Peyer's patch (tissue), 4 donors: Measurements from ENCODE around the gene LPGAT1. TPM values are rescaled to one million over a fixed set of nuclear protein-coding genes. Genes with fewer than 3 reads are reported as not detected.

Experiments
- DNase-seq, 3 donors: peaks; one replicate each; pipeline ENCODE4 v3.0.0-alpha.2; 2017 to 2019
- H3K27ac ChIP-seq, 4 donors: fragments of 200-600 bp; sonication (generic); one replicate each; pipeline ENCODE4 v1.5.1; 2016 to 2019
- H3K27me3 ChIP-seq, 2 donors: fragments of 200-600 bp; sonication (generic); one replicate each; pipeline ENCODE4 v1.5.1; 2019
- H3K36me3 ChIP-seq, 3 donors: fragments of 200-600 bp; sonication (generic); one replicate each; pipeline ENCODE4 v1.5.1; 2016 to 2019
- H3K4me1 ChIP-seq, 4 donors: fragments of 200-600 bp; sonication (generic); one replicate each; pipeline ENCODE4 v1.5.1; 2016 to 2019
- H3K4me3 ChIP-seq, 4 donors: fragments of 200-600 bp; sonication (generic); 1 replicate in 3 of 4; 2 replicates in 1 of 4; pipeline ENCODE4 v1.5.1; 2016 to 2019; ENCODE audit warnings: mild to moderate bottlenecking in 1 of 4
- H3K9me3 ChIP-seq, 4 donors: fragments of 200-600 bp; sonication (generic); one replicate each; pipeline ENCODE4 v1.5.1; 2016 to 2019; ENCODE audit warnings: mild to moderate bottlenecking in 1 of 4
- CTCF ChIP-seq, 6 experiments: fragments of 450-650 bp in 4 of 6; fragments of 200-600 bp in 2 of 6; sonication (generic) in 1 of 6; IDR thresholded peaks; one replicate each; pipeline ENCODE4 v1.5.1; 2017 to 2019; ENCODE audit warnings: antibody characterized with exemption in 6 of 6, mild to moderate bottlenecking in 3 of 6, moderate library complexity in 1 of 6
- POLR2A ChIP-seq, 2 donors: fragments of 450-650 bp; IDR thresholded peaks; one replicate each; pipeline ENCODE4 v1.5.1; 2017; ENCODE audit warnings: antibody characterized with exemption in 2 of 2, mild to moderate bottlenecking in 2 of 2, moderate library complexity in 2 of 2
- total RNA-seq, 4 donors: library from RNA; depleted of rRNA; stranded (reverse); fragments of >200 nt; gene quantifications; one replicate each; pipeline ENCODE4 v1.1.0, GENCODE V29; 2016

LPGAT1 gene
- total RNA-seq, 4 donors from 2014 or later = 18.2 to 171 (median 138) TPM

DNA sequence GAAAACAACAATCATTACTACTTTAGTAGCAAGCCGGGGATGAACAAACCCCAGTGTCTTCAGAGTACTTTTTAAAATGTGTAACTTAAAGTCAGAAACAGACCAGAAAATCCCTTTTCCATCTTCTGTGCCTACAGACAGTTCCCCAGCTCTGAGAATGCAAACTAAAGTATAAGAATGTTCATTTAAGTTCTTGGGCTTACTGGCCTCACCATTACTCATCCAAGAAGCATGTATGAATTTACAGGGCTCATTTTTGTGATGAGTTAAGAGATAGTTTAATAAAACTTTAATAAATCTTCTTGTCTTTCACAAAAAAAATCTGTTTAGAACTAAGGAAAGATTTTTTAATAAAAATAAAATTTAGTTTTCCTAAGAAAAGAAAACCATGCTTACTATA is 4.6 kb downstream of the LPGAT1 start:
- TF ChIP-seq POLR2A (IDR thresholded peaks at IDR 0.05) (no peak), CTCF (IDR thresholded peaks at IDR 0.05) (no peak)
- Histone ChIP-seq H3K27ac (no peak overlapping the region), H3K9me3 (no peaks in the 10 kb centered on the region), H3K4me1 (peaks cover 0 to 17% (median 0%) of the 10 kb centered on the region in 4 donors), H3K27me3 (no peaks in the 10 kb centered on the region), H3K4me3 (no peak overlapping the region), H3K36me3 (peaks cover 0 to 6% (median 0%) of the 10 kb centered on the region in 3 donors)
- DNase-seq = no peak

- TF ChIP-seq POLR2A (IDR thresholded peaks at IDR 0.05) = no peak
- no peak for TF ChIP-seq CTCF (IDR thresholded peaks at IDR 0.05)
- no peak for DNase-seq
- Histone ChIP-seq H3K27ac (no peak overlapping the region), H3K4me3 (no peak overlapping the region), H3K36me3 (peaks cover 0 to 25% (median 0%) of the 10 kb centered on the region in 3 donors), H3K9me3 (no peaks in the 10 kb centered on the region), H3K4me1 (peaks cover 0 to 4% (median 0%) of the 10 kb centered on the region in 4 donors), H3K27me3 (no peaks in the 10 kb centered on the region)
Measured at GRCh38 chr1:211822677-211823407, 7.7 kb downstream of the LPGAT1 start.

- no peaks in the 10 kb centered on the region for H3K4me1 ChIP-seq
- TF ChIP-seq POLR2A (IDR thresholded peaks at IDR 0.05) (no peak), CTCF (IDR thresholded peaks at IDR 0.05) (no peak)
- no peak overlapping the region for H3K4me3 ChIP-seq
- peaks cover 0 to 28% (median 0%) of the 10 kb centered on the region in 3 donors for H3K36me3 ChIP-seq
- DNase-seq = no peak
- no peaks in the 10 kb centered on the region for H3K9me3 ChIP-seq
- no peak overlapping the region for H3K27ac ChIP-seq
- no peaks in the 10 kb centered on the region for H3K27me3 ChIP-seq
Measured at GRCh38 chr1:211816586-211816985, 14.0 kb downstream of the LPGAT1 start.

GRCh38 chr1:211814313-211814712 is 16.2 kb downstream of the LPGAT1 start:
- no peaks in the 10 kb centered on the region for H3K9me3 ChIP-seq
- no peak overlapping the region for H3K4me3 ChIP-seq
- H3K27ac ChIP-seq = no peak overlapping the region
- DNase-seq = no peak
- no peaks in the 10 kb centered on the region for H3K27me3 ChIP-seq
- H3K4me1 ChIP-seq = no peaks in the 10 kb centered on the region
- H3K36me3 ChIP-seq = peaks cover 0 to 34% (median 0%) of the 10 kb centered on the region in 3 donors
- TF ChIP-seq CTCF (IDR thresholded peaks at IDR 0.05) = no peak
- TF ChIP-seq POLR2A (IDR thresholded peaks at IDR 0.05) = no peak

DNA sequence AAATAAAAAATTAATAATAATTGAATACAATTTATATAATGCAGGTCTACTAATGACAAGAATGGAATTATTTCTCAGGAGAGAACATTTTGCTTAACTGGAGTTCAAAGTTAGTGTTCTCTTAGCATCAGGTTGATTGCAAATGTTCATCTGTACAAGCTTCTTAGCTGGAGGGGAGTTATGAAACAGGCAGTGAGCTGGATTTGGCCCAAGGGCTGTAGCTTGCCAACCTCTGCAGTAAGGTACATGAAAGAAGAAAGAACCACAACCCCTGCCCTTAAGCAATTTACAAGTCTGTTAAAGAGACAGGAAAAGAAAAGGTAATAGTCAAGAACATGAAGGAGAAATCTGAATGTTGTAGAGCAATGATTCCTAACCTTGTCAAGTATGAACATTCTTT is 17.0 kb downstream of the LPGAT1 start:
- no peak overlapping the region for H3K4me3 ChIP-seq
- peaks cover 0 to 27% (median 0%) of the 10 kb centered on the region in 3 donors for H3K36me3 ChIP-seq
- no peaks in the 10 kb centered on the region for H3K4me1 ChIP-seq
- H3K27ac ChIP-seq = no peak overlapping the region
- no peak for DNase-seq
- H3K9me3 ChIP-seq = no peaks in the 10 kb centered on the region
- H3K27me3 ChIP-seq = no peaks in the 10 kb centered on the region
- TF ChIP-seq POLR2A (IDR thresholded peaks at IDR 0.05) (no peak), CTCF (IDR thresholded peaks at IDR 0.05) (no peak)
